H4 (cell line): Measurements from ENCODE around the gene ITPKB. TPM values are rescaled to one million over a fixed set of nuclear protein-coding genes. Genes with fewer than 3 reads are reported as not detected.
"Not testable (repeated sequence)": the region's sequence is repeated elsewhere in the genome, so short reads cannot be mapped to it uniquely, and the experiment has no call there.

Experiments used
- DNase-seq: peaks from one replicate; pipeline ENCODE4 v3.0.0-alpha.2; 2015; ENCODE audit warnings: low spot score
- total RNA-seq: library from RNA; depleted of rRNA; stranded (reverse); fragments of >200 nt; shearing (Covaris generic); gene quantifications from 2 replicates; pipeline ENCODE4 v1.2.3, GENCODE V29; 2014

Gene ITPKB
- total RNA-seq, 1 experiment from 2014 or later, result 1.9 TPM

GRCh38 chr1:226730836-226731235 lies 8.2 kb downstream of the ITPKB start:
- DNase-seq, result no peak

- DNase-seq, result no peak
Observed at GRCh38 chr1:226730071-226730470, 9.0 kb downstream of the ITPKB start.

GRCh38 chr1:226728448-226728847 lies 10.6 kb downstream of the ITPKB start:
- DNase-seq, result no peak

GRCh38 chr1:226725897-226726267 lies 13.2 kb downstream of the ITPKB start:
- DNase-seq, result no peak

- peak; percentile 58 for DNase-seq
Observed at GRCh38 chr1:226723657-226724532, 15.2 kb downstream of the ITPKB start.

GRCh38 chr1:226722901-226723656 lies 16.0 kb downstream of the ITPKB start:
- no peak for DNase-seq

- DNase-seq, result no peak
Observed at GRCh38 chr1:226722240-226722900, 16.7 kb downstream of the ITPKB start.

GRCh38 chr1:226720574-226720973 lies 18.5 kb downstream of the ITPKB start:
- DNase-seq, result not testable (repeated sequence)

GRCh38 chr1:226719596-226720387 lies 19.3 kb downstream of the ITPKB start:
- no peak for DNase-seq

GRCh38 chr1:226717256-226717909 lies 21.7 kb downstream of the ITPKB start:
- no peak for DNase-seq

GRCh38 chr1:226716577-226716976 lies 22.5 kb downstream of the ITPKB start:
- no peak for DNase-seq

- no peak for DNase-seq
Observed at GRCh38 chr1:226714148-226714547, 24.9 kb downstream of the ITPKB start.

- DNase-seq, result no peak
Observed at GRCh38 chr1:226712742-226713419, 26.2 kb downstream of the ITPKB start.

GRCh38 chr1:226711976-226712741 lies 26.9 kb downstream of the ITPKB start:
- no peak for DNase-seq

- DNase-seq, result no peak
Observed at GRCh38 chr1:226710501-226710900, 28.6 kb downstream of the ITPKB start.

GRCh38 chr1:226709953-226710352 lies 29.1 kb downstream of the ITPKB start:
- DNase-seq, result no peak

GRCh38 chr1:226708967-226709396 lies 30.1 kb downstream of the ITPKB start:
- DNase-seq, result no peak

- DNase-seq, result no peak
Observed at GRCh38 chr1:226708342-226708780, 30.7 kb downstream of the ITPKB start.

GRCh38 chr1:226706684-226707083 lies 32.4 kb downstream of the ITPKB start:
- no peak for DNase-seq
